GM18505 (cell line): ENCODE results near the gene TSPEAR.
"Not testable (repeated sequence)": the region's sequence is repeated elsewhere in the genome, so short reads cannot be mapped to it uniquely, and the experiment has no call there.

Experiments
- ATAC-seq: cut with Tn5 transposase; IDR thresholded peaks from one replicate; pipeline ENCODE4 v1.9.1; 2021; ENCODE audit not compliant: unreplicated experiment
- POLR2A ChIP-seq: IDR thresholded peaks from 4 replicates; pipeline ENCODE4 v1.6.1; 2011; ENCODE audit warnings: borderline replicate concordance; ENCODE audit not compliant: insufficient read depth, insufficient read length; ENCODE audit errors: extremely low read depth

The TSPEAR gene

GRCh38 chr21:44706706-44707581 is 4.4 kb downstream of the TSPEAR start:
- TF ChIP-seq POLR2A = no peak
- ATAC-seq = no peak

DNA sequence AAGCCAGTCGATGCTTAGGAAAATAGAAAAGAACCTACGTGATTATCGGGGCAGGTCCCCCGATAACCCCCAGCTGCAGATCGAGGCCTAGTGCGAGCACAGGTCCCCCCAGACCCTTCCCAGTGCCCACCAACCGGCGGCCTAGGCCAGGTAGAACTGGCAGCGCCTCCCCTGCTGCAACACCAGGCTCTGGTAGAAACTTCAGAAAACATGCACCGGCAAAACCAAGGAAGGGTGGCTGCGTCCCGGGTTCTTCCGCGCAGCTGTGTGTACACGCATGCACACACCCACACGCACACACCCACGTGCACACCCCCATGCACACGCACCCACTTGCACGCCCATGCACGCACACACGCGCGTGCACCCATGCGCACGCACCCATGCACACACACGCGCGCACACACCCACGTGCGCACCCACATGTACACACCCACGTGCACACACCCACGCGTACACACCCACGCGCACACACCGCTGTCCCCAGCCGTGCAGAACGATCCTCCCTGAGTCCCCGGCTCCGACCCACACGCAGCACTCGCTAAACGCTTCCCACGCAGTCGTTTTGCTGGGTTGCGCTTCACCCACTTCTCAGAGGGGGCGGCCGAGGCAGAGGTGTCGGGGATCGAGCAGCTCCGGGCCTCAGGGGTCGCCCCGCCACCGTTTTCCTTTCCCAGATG is 5.2 kb downstream of the TSPEAR start:
- TF ChIP-seq POLR2A = no peak
- no peak for ATAC-seq

DNA sequence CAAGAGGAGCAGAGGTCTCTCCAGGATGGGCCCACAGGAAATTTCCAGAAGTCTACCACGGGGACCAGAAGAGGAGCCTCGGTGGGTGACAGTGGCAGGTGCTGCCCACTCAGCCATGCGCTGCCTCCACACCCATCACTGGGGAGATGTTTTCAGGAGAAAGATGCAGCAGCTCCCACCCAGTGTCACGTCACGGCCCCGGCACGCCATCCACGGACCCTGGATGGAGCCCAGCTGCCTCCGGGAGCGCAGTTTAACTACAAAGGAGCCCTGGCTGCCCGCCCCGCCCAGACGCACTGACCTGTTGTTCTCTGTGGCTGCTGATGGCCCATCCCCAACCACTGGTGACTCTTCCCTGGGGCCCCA is 6.8 kb downstream of the TSPEAR start:
- no peak for ATAC-seq
- no peak for TF ChIP-seq POLR2A

GRCh38 chr21:44703731-44704635 is 7.4 kb downstream of the TSPEAR start:
- TF ChIP-seq POLR2A = no peak
- no peak for ATAC-seq

DNA sequence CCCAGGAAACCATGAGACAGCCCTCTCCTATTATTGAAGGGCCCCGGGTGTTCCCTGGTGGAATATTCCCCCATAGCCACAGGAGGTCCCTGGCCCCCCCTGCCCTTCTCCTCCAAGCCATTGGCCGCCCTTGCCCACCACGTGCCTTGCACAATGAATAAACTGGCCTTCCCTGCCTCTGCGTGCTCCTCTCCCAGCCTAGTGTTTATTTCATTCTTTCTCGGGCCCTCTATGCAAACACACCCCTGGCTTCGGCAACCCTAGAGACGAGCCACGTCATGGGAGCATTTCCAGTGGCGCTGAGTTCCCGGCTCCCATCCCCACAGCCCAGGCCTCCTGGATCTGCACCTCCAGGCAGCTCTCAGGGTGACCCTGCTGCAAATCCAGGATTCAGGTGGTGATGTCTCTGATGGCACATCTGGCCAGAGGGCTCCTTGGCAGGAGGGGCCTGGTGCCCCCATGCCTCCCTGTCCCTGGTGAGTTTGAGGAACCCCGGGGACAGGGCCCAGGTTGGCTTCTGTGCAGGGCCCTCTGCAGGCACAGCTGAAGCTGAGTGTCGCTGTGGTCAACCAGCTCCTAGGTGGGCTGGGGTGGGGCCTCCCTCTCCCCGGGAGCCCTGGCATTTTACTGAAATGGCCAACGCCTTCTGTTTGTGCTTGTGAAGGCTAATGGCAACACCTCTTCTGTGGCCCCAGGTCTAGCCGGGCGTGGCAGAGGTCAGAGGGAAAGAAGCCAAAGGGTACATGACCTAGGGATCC is 8.2 kb downstream of the TSPEAR start:
- no peak for ATAC-seq

DNA sequence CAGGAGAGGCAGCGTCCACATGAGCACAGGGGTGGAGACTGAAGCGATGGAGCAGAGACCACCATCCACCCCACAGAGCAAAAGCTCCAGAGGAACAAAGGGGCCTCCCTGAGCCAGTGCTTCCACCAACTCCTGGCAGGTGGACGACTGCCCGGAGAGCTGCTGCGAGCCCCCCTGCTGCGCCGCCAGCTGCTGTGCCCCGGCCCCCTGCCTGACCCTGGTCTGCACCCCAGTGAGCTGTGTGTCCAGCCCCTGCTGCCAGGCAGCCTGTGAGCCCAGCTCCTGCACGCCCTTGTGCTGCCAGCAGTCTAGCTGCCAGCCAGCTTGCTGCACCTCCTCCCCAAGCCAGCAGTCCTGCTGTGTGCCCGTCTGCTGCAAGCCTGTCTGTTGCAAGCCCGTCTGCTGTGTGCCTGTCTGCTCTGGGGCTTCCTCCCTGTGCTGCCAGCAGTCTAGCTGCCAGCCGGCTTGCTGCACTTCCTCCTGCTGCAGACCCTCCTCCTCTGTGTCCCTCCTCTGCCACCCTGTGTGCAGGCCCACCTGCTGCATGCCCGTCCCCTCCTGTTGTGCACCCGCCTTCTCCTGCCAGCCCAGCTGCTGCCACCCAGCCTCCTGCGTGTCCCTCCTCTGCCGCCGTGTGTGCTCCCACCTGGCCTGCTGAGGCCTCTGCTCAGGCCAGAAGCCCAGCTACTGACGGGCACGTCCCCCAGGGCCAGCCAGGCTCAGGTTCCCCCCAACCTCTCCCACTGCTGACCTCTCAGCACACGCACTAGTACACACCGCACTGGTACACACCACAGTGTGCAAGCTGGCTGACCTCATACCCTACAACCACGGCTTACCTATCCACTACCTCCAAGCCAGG is 9.0 kb downstream of the TSPEAR start:
- TF ChIP-seq POLR2A = no peak
- ATAC-seq = no peak

More for the DNA sequence above, 8.2 kb downstream of the TSPEAR start:
- TF ChIP-seq POLR2A = no peak

DNA sequence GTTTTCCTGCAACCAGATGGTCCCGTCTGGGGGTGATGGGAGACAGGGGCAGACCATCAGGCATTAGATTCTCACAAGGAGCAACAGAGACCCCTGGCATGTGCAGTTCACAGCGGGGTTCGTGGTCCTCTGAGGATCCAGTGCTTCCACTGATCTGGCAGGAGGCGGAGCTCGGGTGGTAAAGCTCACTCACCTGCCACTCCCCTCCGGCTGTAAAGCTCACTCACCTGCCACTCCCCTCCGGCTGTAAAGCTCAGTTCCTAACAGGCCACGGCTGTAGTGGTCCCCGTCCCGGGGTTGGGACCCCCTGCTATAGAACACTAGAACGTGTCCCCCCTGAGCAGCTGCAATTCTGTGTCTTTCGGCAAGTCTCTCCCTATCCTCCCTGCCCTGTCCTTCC is 9.8 kb downstream of the TSPEAR start:
- no peak for TF ChIP-seq POLR2A
- ATAC-seq = no peak

DNA sequence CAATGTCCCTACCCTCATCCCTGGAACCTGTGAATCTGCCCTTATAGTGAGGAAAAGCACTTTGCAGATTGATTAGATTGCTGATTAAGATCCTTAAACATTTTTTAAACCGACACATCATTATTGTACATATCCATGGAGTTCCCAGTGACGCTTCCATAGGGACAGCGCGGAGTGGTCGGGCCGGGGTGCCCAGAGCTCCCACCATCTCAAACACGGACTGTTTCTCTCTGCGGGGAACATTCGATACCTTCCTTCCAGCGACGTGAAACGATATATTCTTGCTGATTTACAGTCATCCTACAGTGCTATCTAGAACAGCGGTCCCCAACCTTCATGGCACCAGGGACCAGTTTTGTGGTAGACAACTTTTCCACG is 10.4 kb downstream of the TSPEAR start:
- ATAC-seq = no peak
- no peak for TF ChIP-seq POLR2A

GRCh38 chr21:44700101-44701022 is 11.0 kb downstream of the TSPEAR start:
- ATAC-seq = no peak

GRCh38 chr21:44699502-44700001 is 11.8 kb downstream of the TSPEAR start:
- TF ChIP-seq POLR2A = no peak

More at GRCh38 chr21:44700101-44701022, 11.0 kb downstream of the TSPEAR start:
- TF ChIP-seq POLR2A = no peak

DNA sequence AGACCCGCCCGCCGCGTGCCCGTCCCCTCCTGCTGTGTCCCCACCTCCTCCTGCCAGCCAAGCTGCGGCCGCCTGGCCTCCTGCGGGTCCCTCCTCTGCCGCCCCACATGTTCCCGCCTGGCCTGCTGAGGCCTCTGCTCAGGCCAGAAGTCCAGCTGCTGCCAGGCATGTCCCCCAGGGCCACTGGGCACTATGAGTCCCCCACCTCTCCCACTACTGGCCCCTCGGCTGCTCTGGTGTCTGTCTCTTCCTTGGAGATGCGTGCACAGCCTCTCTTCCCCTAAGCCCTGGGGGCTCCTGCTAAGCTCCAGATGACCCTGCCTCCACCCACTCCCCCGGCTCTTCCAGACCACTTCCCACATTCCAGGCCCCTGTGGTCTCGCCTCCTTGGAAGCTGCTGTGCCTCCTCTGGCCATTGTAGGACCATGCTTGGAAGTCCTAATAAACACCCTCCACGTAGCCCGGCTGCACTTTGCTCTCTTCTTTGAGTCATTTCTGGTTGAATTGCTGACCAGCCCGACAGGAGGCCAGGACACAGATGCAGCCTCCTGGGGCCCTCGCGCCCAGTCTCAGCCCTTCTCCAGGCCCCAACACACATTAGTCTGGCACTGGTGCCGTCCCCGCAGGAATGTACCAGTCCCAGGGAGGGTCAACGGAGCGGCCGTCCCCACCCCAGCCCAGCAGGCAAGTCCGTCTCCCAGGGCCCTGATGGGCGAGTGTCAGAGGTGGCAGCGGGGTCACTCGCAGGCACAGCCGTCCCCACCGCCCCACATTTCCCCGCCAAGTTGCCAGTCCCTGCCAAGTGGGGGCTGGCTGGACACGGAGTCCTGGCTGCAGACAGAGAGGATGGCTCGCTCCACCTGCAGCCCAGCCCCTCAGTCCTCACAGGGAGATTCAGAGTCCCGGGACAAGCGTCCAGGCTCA is 13.3 kb downstream of the TSPEAR start:
- no peak for TF ChIP-seq POLR2A
- no peak for ATAC-seq

More at GRCh38 chr21:44699502-44700001, 11.8 kb downstream of the TSPEAR start:
- ATAC-seq = no peak

DNA sequence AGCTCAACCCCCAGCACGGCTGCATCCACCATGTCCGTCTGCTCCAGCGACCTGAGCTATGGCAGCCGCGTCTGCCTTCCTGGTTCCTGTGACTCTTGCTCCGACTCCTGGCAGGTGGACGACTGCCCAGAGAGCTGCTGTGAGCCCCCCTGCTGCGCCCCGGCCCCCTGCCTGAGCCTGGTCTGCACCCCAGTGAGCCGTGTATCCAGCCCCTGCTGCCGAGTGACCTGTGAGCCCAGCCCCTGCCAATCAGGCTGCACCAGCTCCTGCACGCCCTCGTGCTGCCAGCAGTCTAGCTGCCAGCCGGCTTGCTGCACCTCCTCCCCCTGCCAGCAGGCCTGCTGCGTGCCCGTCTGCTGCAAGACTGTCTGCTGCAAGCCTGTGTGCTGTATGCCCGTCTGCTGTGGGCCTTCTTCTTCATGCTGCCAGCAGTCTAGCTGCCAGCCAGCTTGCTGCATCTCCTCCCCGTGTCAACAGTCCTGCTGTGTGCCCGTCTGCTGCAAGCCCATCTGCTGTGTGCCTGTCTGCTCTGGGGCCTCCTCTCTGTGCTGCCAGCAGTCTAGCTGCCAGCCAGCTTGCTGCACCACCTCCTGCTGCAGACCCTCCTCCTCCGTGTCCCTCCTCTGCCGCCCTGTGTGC is 14.1 kb downstream of the TSPEAR start, which contains the start of gene KRTAP10-12:
Gene KRTAP10-12, plus strand, starts transcription at position 1 of the 639 bp plus-strand sequence. Its CDS starts 30 bp downstream, at position 31.
- ATAC-seq = not testable (repeated sequence)
